Ecto neural progenitor cell (in vitro differentiated cells): ENCODE data around the gene AGO1.
"Not testable (repeated sequence)": the region's sequence is repeated elsewhere in the genome, so short reads cannot be mapped to it uniquely, and the experiment has no call there.

Source experiments
- DNase-seq: peaks from one replicate; pipeline ENCODE4 v3.0.0-alpha.2; 2018; ENCODE audit warnings: low spot score

Gene AGO1

DNA sequence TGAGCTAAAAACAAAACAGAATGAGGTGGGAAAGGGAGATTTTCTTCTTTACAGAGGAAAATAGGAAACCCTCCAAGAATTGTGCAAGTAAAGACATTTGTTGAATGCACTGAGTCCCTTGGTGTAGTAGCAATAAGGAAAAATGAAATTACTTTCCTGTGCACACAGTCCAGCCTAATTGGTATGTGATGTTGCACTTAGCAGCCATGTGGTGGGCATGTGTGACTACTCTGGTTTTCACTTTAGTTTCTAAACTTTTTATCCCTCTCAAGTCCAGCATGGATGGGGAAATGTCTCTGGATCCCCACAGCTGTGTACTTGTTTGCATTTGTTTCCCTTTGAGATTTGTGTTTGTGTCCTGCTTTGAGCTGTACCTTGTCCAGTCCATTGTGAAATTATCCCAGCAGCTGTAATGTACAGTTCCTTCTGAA, 40.8 kb downstream of the AGO1 start:
- no peak for DNase-seq

DNA sequence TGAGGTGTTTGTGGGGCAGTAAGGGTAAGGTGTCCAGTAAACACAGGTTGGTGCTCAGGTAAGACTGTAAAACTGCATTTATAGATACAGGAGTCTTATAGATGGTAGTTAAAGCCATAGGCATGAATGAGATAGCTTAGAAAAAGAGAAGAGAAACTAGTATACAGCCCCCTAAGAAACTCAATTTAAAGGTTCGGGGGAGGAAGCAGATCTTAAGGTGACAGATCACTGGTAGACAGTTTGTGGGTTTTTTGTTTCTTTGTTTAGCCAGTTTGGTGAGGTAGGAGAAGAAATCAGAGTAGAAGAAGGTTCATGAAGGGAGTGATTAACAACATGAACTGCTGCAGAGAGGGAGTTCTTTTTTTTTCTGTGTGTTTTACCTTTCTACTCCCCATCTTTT, 41.8 kb downstream of the AGO1 start:
- no peak for DNase-seq

DNA sequence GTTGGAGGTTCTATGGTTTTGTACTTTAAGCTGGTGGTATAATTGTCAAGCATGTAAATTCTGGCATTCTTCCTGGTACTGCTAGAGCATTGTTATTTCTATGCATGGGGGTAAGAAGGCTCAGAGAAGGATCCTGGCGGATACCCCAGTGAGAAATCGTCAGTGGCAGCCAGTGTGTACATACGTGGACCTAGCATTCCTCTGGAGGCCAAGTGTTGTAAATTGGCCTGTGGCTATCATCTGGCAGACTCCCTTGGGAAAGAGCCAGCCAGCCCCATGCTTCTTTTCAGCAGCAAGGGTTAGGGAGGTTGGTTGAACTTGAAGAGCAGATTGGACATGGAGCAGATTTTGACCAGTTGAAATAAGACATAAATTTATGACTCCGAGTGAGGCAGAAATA, 42.7 kb downstream of the AGO1 start:
- no peak for DNase-seq

- no peak for DNase-seq
These were observed 44.5 kb downstream of the AGO1 start for GRCh38 chr1:35927472-35927871.

- peak; percentile 51 for DNase-seq
These were observed 47.0 kb downstream of the AGO1 start for GRCh38 chr1:35929730-35930592.

GRCh38 chr1:35930593-35931445, 47.8 kb downstream of the AGO1 start, which contains the start of gene AGO3:
Gene AGO3, plus strand, starts transcription at chr1:35931105. Its CDS starts 322 bp downstream, at chr1:35931427.
- peak; percentile 86 for DNase-seq

GRCh38 chr1:35931446-35932157, 48.6 kb downstream of the AGO1 start:
- no peak for DNase-seq

DNA sequence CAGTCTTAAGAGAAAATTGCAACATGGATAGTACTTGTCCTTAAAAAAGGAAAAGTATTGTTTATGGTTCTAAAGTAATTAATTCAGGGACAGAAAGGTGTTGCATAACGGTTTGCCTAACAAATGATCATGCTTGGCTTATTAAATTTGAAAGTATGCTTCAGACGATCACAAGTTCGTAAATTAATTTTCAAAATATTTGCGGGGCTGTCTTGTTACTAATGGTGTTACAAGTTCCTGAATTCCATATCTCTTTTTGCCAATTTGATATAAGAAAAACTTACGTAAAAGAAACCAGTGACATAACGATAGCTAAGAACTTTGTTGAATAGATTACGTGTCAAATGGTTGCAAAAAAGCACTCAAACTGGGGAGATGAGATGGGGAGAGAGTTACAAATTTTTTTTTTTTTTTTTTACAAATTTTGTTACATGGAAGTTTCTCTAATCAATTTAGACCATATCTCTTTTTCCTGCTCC, 49.2 kb downstream of the AGO1 start:
- no peak for DNase-seq

DNA sequence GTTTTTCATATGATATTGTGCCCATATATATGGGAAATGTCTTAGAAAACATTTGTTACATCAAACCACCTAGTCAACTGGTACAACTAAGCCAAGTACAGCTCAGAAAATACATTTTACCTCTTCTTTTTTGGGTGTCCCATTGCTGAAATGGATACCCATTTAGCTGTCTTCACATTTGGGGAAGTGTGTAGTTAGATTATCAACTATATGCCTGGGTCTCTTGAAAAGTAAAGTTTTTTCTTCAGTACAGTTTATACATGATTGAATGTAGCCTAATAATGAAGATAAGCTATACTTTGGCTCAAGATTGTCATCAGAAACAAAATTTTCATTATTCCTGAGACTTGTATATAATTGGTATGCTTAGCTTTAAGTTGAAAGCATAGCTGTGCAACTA, 49.9 kb downstream of the AGO1 start:
- DNase-seq = no peak

GRCh38 chr1:35935442-35936388, 52.7 kb downstream of the AGO1 start:
- no peak for DNase-seq

DNA sequence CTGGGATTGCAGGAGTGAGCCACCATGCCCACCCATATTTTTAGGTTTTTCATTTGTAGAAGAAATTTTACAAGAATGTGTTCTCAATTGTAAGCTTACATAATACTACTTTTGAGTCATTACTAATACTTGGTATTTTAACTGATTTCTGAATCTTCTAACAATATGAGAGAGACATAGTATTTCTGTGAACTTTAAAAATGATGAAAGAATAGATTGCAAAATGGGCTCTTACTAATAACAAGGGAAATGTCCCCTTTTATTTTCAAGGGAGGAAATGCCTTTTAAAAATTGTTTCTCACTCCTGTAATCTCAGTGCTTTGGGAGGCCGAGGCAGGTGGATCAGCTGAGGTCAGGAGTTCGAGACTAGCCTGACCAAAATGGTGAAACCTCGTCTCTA, 53.8 kb downstream of the AGO1 start:
- DNase-seq = no peak

DNA sequence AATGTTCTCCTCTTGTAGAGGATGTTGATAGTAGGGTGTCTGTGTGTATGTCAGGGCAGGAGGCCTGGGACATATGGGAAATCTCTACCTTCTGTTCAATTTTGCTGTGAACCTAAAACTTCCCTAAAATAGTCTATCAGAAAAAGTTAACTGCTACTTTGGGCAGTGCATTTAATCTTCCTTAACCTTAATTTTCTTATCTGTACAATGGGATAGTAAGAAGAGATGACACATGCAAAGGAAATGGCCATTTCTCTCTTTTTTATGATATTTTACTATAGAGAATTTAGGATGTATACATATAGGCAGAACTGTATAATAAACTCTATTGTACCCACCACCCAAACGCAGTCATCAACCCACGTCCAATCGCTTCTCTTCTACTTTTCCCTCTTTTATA, 56.5 kb downstream of the AGO1 start:
- no peak for DNase-seq

GRCh38 chr1:35945327-35945726, 62.3 kb downstream of the AGO1 start:
- no peak for DNase-seq

GRCh38 chr1:35947547-35947946, 64.5 kb downstream of the AGO1 start:
- DNase-seq = no peak

- no peak for DNase-seq
These were observed 75.5 kb downstream of the AGO1 start for GRCh38 chr1:35958558-35958957.

- DNase-seq = no peak
These were observed 76.3 kb downstream of the AGO1 start for GRCh38 chr1:35959304-35959703.

DNA sequence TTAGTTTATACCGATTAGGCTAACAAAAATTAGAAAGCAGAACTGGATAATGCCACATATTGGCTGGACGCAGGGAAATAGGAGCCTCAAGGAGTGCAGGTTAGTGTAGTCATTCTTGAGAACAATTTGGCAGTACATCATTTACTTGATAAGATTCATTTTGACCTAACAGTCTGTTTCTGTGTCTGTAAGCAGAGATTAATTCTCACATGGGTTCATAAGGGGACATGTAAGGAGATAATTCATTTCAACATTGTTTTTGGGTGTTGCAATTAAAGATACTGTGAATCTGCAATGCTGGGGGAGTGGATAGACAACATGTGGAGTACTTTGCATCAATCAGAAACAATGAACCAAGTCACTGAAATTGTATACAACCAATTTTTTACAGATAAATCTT, 79.9 kb downstream of the AGO1 start:
- no peak for DNase-seq

DNA sequence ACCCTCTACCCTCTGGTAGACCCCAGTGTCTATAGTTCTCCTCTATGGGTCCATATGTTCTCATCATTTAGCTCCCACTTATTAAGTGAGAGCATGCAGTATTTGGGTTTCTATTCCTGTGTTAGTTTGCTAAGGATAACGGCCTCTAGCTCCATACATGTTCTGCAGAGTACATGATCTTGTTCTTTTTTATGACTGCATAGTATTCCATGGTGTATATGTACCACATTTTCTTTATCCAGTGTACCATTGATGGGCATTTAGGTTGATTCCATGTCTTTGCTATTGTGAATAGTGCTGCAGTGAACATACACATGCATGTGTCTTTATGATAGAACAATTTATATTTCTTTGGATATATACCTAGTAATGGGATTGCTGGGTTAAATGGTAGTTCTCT, 81.3 kb downstream of the AGO1 start:
- not testable (repeated sequence) for DNase-seq

GRCh38 chr1:35968396-35968795, 85.4 kb downstream of the AGO1 start:
- DNase-seq = no peak

DNA sequence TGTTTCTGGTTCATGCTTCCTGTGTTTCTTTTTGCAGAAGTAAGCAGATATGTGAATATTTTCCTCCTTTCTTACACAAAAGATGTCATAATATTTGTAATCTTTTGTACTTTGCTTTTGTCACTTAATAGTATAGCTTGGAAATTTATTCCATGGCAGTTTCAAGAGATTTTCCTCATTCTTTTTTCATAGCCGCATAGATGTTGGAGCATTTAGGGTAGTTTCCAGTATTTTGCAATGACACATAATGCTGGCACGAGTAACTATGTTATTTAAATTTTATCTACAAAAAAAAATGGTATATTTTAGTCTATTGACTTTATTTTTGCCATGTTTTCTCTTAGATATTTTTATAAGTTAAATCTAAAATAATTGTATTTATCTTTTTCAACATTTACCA, 88.6 kb downstream of the AGO1 start:
- DNase-seq = no peak

DNA sequence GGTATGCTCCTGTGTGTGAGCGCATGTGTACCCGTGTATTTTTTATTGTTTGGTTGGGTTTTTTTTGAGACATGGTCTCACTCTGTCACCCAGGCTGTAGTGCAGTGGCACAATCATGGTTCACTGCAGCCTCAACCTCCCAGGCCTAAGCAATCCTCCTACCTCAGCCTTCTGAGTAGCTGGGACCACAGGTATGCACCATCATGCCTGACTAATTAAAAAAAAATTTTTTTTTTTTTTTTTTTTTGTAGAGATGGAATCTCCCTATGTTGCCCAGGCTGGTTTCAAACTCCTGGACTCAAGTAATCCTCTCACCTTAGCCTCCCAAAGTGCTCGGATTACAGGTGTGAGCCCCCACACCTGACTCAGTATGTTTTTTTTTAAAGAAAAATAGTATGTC, 89.6 kb downstream of the AGO1 start:
- DNase-seq = not testable (repeated sequence)
